GM21360 (cell line): ENCODE data around the gene CDK16.

Source experiments
- ATAC-seq: cut with Tn5 transposase; IDR thresholded peaks from one replicate; pipeline ENCODE4 v1.9.1; 2021; ENCODE audit warnings: mild to moderate bottlenecking, moderate library complexity; ENCODE audit not compliant: unreplicated experiment

CDK16 gene

GRCh38 chrX:47226531-47227333 is 8.3 kb downstream of the CDK16 start:
- no peak for ATAC-seq

- ATAC-seq: no peak
Measured at GRCh38 chrX:47227334-47227583, 8.8 kb downstream of the CDK16 start.

- no peak for ATAC-seq
Measured at GRCh38 chrX:47228550-47229270, 10.2 kb downstream of the CDK16 start.

GRCh38 chrX:47229427-47229826 is 10.9 kb downstream of the CDK16 start:
- ATAC-seq: no peak

DNA sequence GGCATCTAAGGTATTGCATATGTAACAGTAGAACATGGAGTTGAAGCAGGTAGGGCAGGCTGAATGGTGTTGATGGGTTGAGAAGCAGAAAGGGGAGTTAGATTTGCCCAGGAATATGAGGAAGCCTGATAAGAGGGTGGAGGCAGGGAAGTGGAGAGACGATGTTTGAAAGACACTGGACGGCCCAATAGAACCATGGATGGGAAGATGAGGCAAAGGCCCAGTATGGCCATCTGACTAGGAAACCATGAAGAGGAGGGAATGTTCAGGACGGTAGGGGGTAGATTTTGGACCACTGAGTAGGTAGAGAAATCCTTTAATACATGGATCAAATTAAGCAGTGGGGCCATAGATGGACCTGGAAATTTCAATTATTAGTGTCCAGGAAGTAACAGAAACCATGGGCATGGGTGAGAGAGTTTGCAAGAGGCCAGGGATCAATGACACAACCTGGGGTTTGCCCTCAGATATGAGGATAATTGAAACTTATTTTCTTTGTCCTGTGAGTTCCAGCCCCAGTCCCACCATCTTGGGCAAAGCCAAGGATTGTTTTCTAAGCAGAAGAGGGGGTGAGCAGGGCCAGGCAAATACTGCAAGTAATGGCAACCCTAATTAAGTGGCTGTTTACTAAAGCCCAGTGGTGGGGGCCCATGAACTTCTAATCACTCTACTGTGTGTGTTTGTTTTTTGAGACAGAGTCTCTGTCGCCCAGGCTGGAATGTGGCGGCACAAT is 11.8 kb downstream of the CDK16 start:
- no peak for ATAC-seq

- no peak for ATAC-seq
Measured at GRCh38 chrX:47231167-47231566, 12.7 kb downstream of the CDK16 start.

DNA sequence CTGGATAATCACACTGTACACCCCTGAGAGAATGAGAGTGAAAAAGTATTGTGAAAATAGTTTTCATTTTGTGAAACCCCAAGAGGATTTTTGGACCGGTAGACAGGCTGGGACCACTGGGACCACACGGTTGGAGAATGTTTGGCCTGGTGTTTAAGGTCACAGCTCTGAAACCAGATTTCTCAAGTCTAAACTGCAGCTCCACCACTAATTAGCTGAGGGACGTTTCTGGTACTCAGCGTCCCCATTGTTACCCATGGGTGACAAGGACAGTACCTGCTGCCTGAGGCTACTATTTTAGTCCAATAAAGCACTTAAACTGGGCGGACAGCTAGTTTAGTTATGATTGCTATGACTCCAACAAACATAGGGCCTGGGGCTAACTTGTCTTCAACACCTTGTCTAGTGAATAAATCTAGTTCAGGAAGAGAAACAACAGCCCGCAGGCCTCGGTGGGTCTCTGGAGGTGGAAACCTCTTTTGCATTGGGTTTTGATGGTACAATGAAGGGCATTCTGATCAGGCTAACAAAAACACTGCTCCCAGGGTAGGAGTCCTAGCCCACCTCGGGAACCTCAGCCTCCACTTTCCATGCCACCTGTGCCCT is 13.8 kb downstream of the CDK16 start:
- ATAC-seq: no peak

DNA sequence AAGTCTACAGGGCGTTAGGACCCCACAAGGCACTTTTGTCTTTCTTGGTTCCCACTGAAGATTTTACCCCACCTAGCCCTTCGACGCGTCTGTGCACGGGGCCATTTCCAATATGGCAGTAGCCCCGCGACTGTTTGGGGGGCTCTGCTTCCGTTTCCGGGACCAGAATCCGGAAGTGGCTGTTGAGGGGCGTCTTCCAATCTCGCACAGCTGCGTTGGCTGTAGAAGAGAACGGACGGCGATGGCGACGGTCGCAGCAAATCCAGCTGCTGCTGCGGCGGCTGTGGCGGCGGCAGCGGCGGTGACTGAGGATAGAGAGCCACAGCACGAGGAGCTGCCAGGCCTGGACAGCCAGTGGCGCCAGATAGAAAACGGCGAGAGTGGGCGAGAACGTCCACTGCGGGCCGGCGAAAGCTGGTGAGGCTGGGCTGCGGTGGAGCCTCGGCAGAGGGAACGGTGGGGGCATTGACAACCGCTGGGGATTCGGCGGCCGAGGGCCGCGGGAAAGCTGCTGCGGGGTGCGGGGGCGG is 14.4 kb downstream of the CDK16 start, which contains the start of gene USP11:
Gene USP11, plus strand, starts transcription at position 207 of the 530 bp plus-strand sequence. Its CDS starts 35 bp downstream, at position 242.
- peak; percentile 7 for ATAC-seq

DNA sequence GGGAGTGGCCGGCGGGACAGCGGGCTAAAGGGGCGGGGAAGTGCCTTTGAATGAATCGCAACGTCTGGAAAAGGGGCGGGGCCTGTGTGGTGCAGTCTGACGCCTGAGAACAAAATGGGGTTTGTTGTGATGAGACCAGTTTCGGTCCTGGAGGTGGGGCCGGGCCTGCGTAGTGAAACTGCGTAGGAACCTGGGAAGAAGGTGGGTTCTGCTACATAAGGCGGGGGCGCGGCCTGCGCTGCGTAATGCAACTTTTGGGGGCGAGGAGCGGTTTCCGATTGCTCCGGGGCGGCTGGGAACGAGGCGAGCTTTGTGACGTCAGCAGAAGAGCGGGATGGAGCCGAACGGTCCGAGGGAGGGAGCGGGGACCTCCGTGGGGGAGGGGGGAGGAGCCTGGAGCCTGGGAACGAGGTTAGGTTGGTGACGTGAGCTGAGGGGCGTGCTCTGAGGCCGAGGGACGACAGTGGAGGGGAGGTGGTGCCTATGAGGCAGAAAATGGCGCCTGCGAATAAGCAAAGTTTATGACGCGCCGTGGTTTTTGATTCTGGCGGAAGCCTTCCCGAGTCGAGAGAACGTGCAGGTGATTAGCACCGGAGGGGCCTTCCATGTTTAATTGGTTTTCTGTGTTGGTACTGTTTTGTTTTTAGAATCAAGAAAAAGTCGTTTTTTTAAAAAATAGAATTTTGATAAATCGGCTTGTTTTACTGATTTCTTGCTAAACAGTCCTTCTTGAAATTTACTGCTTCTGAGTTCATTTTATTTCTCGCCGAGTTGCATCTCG is 15.0 kb downstream of the CDK16 start:
- ATAC-seq: peak; percentile 82

GRCh38 chrX:47234583-47234982 is 16.1 kb downstream of the CDK16 start:
- ATAC-seq: no peak

GRCh38 chrX:47235691-47236103 is 17.2 kb downstream of the CDK16 start:
- ATAC-seq: no peak

GRCh38 chrX:47239199-47239598 is 20.7 kb downstream of the CDK16 start:
- ATAC-seq: no peak

- no peak for ATAC-seq
Measured at GRCh38 chrX:47239898-47240545, 21.5 kb downstream of the CDK16 start.

DNA sequence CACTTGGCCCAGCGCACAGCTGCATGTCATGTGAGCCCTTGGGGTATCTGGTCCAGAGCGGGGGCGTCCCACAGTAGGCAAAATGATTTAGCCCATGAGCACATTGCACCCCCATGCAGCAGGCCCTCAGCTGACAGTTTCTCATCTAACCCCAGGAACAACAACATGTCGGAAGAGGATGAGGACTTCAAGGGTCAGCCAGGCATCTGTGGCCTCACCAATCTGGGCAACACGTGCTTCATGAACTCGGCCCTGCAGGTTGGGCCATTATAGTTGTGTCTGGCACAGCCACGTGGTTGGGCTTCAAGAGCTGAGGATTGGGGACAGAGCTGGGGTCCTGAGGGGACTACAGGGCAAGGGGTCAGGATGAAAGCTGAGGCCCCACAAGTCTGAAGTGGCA is 22.1 kb downstream of the CDK16 start:
- no peak for ATAC-seq

DNA sequence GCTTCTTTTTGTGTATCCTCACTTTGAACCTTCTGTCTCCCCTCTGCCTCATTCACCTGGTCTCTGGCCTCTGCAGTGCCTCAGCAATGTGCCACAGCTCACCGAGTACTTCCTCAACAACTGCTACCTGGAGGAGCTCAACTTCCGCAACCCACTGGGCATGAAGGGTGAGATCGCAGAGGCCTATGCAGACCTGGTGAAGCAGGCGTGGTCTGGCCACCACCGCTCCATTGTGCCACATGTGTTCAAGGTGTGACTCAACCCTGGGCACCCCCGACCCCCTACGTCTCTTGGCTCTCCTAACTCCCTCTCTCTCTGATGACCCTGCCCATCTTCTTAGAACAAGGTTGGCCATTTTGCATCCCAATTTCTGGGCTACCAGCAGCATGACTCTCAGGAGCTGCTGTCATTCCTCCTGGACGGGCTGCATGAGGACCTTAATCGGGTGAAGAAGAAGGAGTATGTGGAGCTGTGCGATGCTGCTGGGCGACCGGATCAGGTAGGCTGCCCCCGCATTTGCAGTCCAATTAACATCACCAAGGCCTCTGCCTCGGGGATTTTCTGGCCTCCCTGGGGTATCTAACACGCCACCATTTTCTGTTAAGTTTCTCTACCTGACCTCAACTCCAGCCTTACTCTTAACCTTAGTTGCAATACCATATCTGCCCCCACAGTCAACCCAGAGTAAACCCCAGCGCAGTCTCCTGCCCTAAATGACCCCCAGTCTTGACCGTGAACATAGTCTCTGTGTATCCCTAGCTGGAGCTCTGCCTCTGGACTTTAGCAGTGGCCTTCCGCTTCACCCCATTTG is 22.9 kb downstream of the CDK16 start:
- no peak for ATAC-seq

DNA sequence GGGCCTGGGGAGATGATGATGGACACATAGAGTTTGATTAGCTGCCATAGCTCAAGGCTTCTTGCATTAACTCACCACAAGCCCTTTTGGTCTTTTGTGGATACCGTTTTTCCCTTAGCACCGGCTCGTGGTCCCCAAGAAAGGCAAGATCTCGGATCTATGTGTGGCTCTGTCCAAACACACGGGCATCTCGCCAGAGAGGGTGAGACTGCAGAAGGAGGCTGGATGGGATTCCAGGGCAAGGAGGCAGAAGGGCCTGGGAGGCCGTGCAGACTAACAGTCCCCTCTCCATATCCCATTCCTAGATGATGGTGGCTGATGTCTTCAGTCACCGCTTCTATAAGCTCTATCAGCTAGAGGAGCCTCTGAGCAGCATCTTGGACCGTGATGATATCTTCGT is 23.8 kb downstream of the CDK16 start:
- ATAC-seq: no peak

DNA sequence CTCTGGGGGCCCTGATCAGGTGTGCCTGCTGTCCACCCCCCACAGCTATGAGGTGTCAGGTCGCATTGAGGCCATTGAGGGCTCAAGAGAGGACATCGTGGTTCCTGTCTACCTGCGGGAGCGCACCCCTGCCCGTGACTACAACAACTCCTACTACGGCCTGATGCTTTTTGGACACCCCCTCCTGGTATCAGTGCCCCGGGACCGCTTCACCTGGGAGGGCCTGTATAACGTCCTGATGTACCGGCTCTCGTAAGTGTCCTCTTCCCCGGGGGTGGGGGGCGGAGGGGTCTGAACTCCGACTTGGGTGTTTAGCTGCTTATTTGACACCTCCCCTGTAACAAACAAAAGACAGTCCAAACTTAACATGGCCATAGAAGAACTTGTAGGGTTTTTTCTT is 24.9 kb downstream of the CDK16 start:
- ATAC-seq: no peak

DNA sequence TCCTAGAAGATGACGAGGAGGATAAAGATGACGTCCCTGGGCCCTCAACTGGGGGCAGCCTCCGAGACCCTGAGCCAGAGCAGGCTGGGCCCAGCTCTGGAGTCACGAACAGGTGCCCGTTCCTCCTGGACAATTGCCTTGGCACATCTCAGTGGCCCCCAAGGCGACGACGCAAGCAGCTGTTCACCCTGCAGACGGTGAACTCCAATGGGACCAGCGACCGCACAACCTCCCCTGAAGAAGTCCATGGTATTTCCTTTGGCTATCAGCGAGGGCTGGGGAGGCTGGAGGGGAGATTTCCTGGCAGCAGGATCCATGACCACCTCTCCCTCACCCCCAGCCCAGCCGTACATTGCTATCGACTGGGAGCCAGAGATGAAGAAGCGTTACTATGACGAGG is 26.2 kb downstream of the CDK16 start:
- no peak for ATAC-seq

GRCh38 chrX:47245156-47245555 is 26.7 kb downstream of the CDK16 start:
- ATAC-seq: no peak
